Measurements from ENCODE around the gene MAP4.
"Not testable (repeated sequence)": the region's sequence is repeated elsewhere in the genome, so short reads cannot be mapped to it uniquely, and the experiment has no call there.

The MAP4 gene

DNA sequence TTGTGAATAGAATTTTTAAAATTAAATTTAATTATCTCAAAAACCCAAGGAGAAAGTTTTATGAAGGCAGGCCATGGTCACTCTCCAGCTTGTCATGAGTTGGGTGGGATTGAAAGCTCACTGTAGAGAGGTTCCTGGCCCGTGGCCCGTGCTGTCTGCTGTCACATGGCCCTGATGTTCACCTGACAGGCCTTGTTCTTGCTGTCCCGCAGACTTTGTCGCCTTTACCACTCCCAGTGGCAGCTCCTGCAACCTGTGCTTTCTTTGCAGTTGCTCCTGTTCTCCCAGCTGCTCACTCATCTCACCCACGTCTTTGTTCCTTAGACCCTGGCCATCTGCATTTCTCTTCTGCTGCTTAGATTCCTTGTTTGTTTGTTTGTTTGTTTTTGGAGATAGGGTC, 177.7 kb downstream of the MAP4 start:
- Histone ChIP-seq H2AK5ac (ENCODE audit: low read length) (no peak overlapping the region), H3K36me3 (ENCODE audit: control insufficient read depth in 1 of 2, insufficient read depth in 2 of 2, low read length in 2 of 2) (peaks cover 62 to 64% of the 10 kb centered on the region in 2 experiments), H3K79me1 (ENCODE audit: low read length) (no peaks in the 10 kb centered on the region), H3K14ac (ENCODE audit: low read length) (no peak overlapping the region), H2BK12ac (ENCODE audit: low read length) (no peak overlapping the region), H3K9ac (ENCODE audit: low read length) (no peak overlapping the region), H4K91ac (ENCODE audit: low read depth, low read length) (no peak overlapping the region), H3K9me3 (ENCODE audit: insufficient read depth, low read depth, low read length) (no peaks in the 10 kb centered on the region), H3K4ac (ENCODE audit: low read depth, low read length) (no peak overlapping the region), H2BK5ac (ENCODE audit: low read depth, low read length, poor library complexity) (no peak overlapping the region), H4K12ac (ENCODE audit: low read depth, low read length) (no peak overlapping the region), H3K27ac (ENCODE audit: low read depth, low read length) (no peak overlapping the region), H3K79me2 (ENCODE audit: control insufficient read depth, insufficient read depth, low read length, poor library complexity) (no peaks in the 10 kb centered on the region), H3K23ac (ENCODE audit: low read length) (no peak overlapping the region), H3K18ac (ENCODE audit: low read length) (no peak overlapping the region), H3K27me3 (ENCODE audit: insufficient read depth, low read length) (no peaks in the 10 kb centered on the region), H3K4me3 (ENCODE audit: low read depth, low read length) (no peak overlapping the region), H2BK120ac (ENCODE audit: insufficient read depth, low read length, poor library complexity) (no peak overlapping the region), H3K4me2 (ENCODE audit: low read length) (no peak overlapping the region), H2AFZ (ENCODE audit: insufficient read depth, low read length, poor library complexity) (no peak overlapping the region), H4K8ac (ENCODE audit: low read depth, low read length) (no peak overlapping the region), H3K4me1 (ENCODE audit: control insufficient read depth in 1 of 2, insufficient read depth in 2 of 2, low read length in 2 of 2) (no peaks in the 10 kb centered on the region)
- no peak for DNase-seq
- no CpG with 5 or more reads among the region's 5 CpGs for WGBS (ENCODE audit: extremely low coverage, insufficient coverage, insufficient read length)

DNA sequence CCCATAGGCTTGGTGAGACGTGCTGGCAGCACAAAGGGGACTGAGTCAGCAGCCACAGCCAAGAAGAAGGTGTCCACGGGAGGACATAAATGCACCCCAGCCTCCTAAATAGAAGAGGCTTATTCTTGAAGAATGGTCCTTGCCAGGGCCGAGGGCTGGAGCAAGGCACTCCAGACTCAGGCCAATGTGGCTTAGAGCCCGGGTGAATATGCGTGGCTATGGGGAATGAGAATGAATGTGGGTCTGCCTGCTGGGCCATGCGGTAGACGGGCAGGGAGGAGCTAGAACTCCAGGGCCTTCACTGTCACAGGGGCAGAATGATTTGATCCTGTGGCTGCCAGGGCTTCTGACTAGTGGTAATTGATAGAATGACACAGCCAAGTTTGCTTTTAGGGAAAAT, 179.2 kb downstream of the MAP4 start:
- Histone ChIP-seq H3K36me3 (ENCODE audit: control insufficient read depth in 1 of 2, insufficient read depth in 2 of 2, low read length in 2 of 2) (peaks cover 63% of the 10 kb centered on the region in 2 experiments), H4K12ac (ENCODE audit: low read depth, low read length) (no peak overlapping the region), H3K23ac (ENCODE audit: low read length) (no peak overlapping the region), H3K18ac (ENCODE audit: low read length) (no peak overlapping the region), H3K4me2 (ENCODE audit: low read length) (no peak overlapping the region), H3K4me1 (ENCODE audit: control insufficient read depth in 1 of 2, insufficient read depth in 2 of 2, low read length in 2 of 2) (no peaks in the 10 kb centered on the region), H2AFZ (ENCODE audit: insufficient read depth, low read length, poor library complexity) (no peak overlapping the region), H3K4me3 (ENCODE audit: low read depth, low read length) (no peak overlapping the region), H3K14ac (ENCODE audit: low read length) (no peak overlapping the region), H3K9ac (ENCODE audit: low read length) (no peak overlapping the region), H4K91ac (ENCODE audit: low read depth, low read length) (no peak overlapping the region), H3K27me3 (ENCODE audit: insufficient read depth, low read length) (no peaks in the 10 kb centered on the region), H4K8ac (ENCODE audit: low read depth, low read length) (no peak overlapping the region), H2BK120ac (ENCODE audit: insufficient read depth, low read length, poor library complexity) (no peak overlapping the region), H3K4ac (ENCODE audit: low read depth, low read length) (no peak overlapping the region), H3K27ac (ENCODE audit: low read depth, low read length) (no peak overlapping the region), H2AK5ac (ENCODE audit: low read length) (no peak overlapping the region), H3K79me1 (ENCODE audit: low read length) (no peaks in the 10 kb centered on the region), H2BK12ac (ENCODE audit: low read length) (no peak overlapping the region), H3K9me3 (ENCODE audit: insufficient read depth, low read depth, low read length) (no peaks in the 10 kb centered on the region), H2BK5ac (ENCODE audit: low read depth, low read length, poor library complexity) (no peak overlapping the region), H3K79me2 (ENCODE audit: control insufficient read depth, insufficient read depth, low read length, poor library complexity) (no peaks in the 10 kb centered on the region)
- WGBS (ENCODE audit: extremely low coverage, insufficient coverage, insufficient read length) = no CpG with 5 or more reads among the region's 7 CpGs
- no peak for DNase-seq

DNA sequence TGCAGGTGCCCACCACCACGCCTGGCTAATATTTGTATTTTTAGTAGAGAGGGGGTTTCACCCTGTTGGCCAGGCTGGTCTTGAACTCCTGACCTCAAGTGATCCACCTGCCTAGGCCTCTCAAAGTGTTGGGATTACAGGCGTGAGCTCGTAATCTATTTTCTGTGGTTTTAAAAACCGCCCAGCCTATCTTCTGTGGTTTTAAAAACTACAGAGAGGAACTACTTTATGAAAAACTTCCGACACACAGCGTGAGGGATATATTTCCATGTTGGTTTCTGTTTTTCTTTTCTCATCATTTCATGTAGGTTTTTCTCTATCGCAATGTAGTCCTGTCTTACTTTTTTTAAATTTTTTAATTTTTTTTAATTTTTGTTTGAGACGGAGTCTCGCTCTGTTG, 186.7 kb downstream of the MAP4 start:
- DNase-seq; H3K14ac ChIP-seq (ENCODE audit: low read length); H3K23ac ChIP-seq (ENCODE audit: low read length); H3K4me2 ChIP-seq (ENCODE audit: low read length); H3K79me1 ChIP-seq (ENCODE audit: low read length); H2BK12ac ChIP-seq (ENCODE audit: low read length); H2BK120ac ChIP-seq (ENCODE audit: insufficient read depth, low read length, poor library complexity); H2AK5ac ChIP-seq (ENCODE audit: low read length); H3K4me1 ChIP-seq (ENCODE audit: control insufficient read depth in 1 of 2, insufficient read depth in 2 of 2, low read length in 2 of 2); H2AFZ ChIP-seq (ENCODE audit: insufficient read depth, low read length, poor library complexity); H4K12ac ChIP-seq (ENCODE audit: low read depth, low read length); H3K27me3 ChIP-seq (ENCODE audit: insufficient read depth, low read length); H3K9ac ChIP-seq (ENCODE audit: low read length); H4K91ac ChIP-seq (ENCODE audit: low read depth, low read length); H3K27ac ChIP-seq (ENCODE audit: low read depth, low read length); H3K9me3 ChIP-seq (ENCODE audit: insufficient read depth, low read depth, low read length); H3K4ac ChIP-seq (ENCODE audit: low read depth, low read length); H2BK5ac ChIP-seq (ENCODE audit: low read depth, low read length, poor library complexity); H3K18ac ChIP-seq (ENCODE audit: low read length); H4K8ac ChIP-seq (ENCODE audit: low read depth, low read length); H3K4me3 ChIP-seq (ENCODE audit: low read depth, low read length): not testable (repeated sequence)
- peaks cover 44 to 50% of the 10 kb centered on the region in 2 experiments for H3K36me3 ChIP-seq (ENCODE audit: control insufficient read depth in 1 of 2, insufficient read depth in 2 of 2, low read length in 2 of 2)
- no CpG with 5 or more reads among the region's 9 CpGs for WGBS (ENCODE audit: extremely low coverage, insufficient coverage, insufficient read length)
- H3K79me2 ChIP-seq (ENCODE audit: control insufficient read depth, insufficient read depth, low read length, poor library complexity) = peaks cover 12% of the 10 kb centered on the region

DNA sequence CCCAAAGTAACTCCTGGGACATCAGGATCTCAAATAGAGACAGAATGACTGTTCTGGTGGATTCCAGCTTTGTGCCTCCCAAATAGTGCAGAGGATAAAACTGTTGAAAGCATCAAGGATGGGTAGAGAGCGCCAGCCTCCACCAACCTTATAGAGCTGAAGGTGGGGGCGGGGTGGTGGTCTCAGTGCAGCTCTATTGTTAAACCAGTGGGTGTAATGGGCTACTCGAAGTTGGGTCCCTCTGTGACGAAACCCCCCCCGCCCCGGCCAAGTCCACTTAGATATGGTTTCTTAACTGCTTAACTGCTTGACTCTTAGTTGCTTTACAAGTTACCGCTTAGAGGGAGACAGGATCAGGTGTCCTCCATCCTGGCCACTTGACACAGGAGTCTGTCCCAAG, 190.6 kb downstream of the MAP4 start:
- H2AK5ac ChIP-seq (ENCODE audit: low read length) = peak overlapping the region; percentile 35
- peak overlapping the region; percentile 96 for H4K8ac ChIP-seq (ENCODE audit: low read depth, low read length)
- peak overlapping the region; percentile 72 for H4K91ac ChIP-seq (ENCODE audit: low read depth, low read length)
- no peak for DNase-seq
- H3K4me2 ChIP-seq (ENCODE audit: low read length) = peak overlapping the region; percentile 67
- H3K9ac ChIP-seq (ENCODE audit: low read length) = peak overlapping the region; percentile 99
- no peak overlapping the region for H3K18ac ChIP-seq (ENCODE audit: low read length)
- H2BK120ac ChIP-seq (ENCODE audit: insufficient read depth, low read length, poor library complexity) = no peak overlapping the region
- peak overlapping the region; percentile 88 for H3K14ac ChIP-seq (ENCODE audit: low read length)
- H3K36me3 ChIP-seq (ENCODE audit: control insufficient read depth in 1 of 2, insufficient read depth in 2 of 2, low read length in 2 of 2) = peaks cover 24 to 26% of the 10 kb centered on the region in 2 experiments
- peak overlapping the region; percentile 96 for H3K4me3 ChIP-seq (ENCODE audit: low read depth, low read length)
- no peak overlapping the region for H2BK5ac ChIP-seq (ENCODE audit: low read depth, low read length, poor library complexity)
- H3K23ac ChIP-seq (ENCODE audit: low read length) = no peak overlapping the region
- H3K27me3 ChIP-seq (ENCODE audit: insufficient read depth, low read length) = no peaks in the 10 kb centered on the region
- H3K79me1 ChIP-seq (ENCODE audit: low read length) = peaks cover 3% of the 10 kb centered on the region
- peak overlapping the region; percentile 77 for H2AFZ ChIP-seq (ENCODE audit: insufficient read depth, low read length, poor library complexity)
- no CpG with 5 or more reads among the region's 7 CpGs for WGBS (ENCODE audit: extremely low coverage, insufficient coverage, insufficient read length)
- no peaks in the 10 kb centered on the region for H3K9me3 ChIP-seq (ENCODE audit: insufficient read depth, low read depth, low read length)
- no peak overlapping the region for H2BK12ac ChIP-seq (ENCODE audit: low read length)
- H3K79me2 ChIP-seq (ENCODE audit: control insufficient read depth, insufficient read depth, low read length, poor library complexity) = peaks cover 12% of the 10 kb centered on the region
- H4K12ac ChIP-seq (ENCODE audit: low read depth, low read length) = peak overlapping the region; percentile 45
- peaks cover 6 to 8% of the 10 kb centered on the region in 2 experiments for H3K4me1 ChIP-seq (ENCODE audit: control insufficient read depth in 1 of 2, insufficient read depth in 2 of 2, low read length in 2 of 2)
- H3K27ac ChIP-seq (ENCODE audit: low read depth, low read length) = no peak overlapping the region
- H3K4ac ChIP-seq (ENCODE audit: low read depth, low read length) = peak overlapping the region; percentile 98

All from trophoblast cell (in vitro differentiated cells and primary cell).